Activated CD4-positive, alpha-beta memory T cell treated with anti-CD3 and anti-CD28 coated beads for 36 hours (primary cell): ENCODE data around the gene RHEBL1. TPM values are rescaled to one million over a fixed set of nuclear protein-coding genes. Genes with fewer than 3 reads are reported as not detected.
A peak's percentile ranks its signal among the peaks of the same experiment; 100 is the strongest.

Source experiments
- CTCF ChIA-PET: fragments of 350-600 bp; sonication (Branson Sonifier 250); formaldehyde crosslinking; loops from one replicate; lab custom pipeline; 2021; ENCODE audit warnings: antibody characterized with exemption, inconsistent platforms; lab: Charles Lee
- POLR2A ChIA-PET: fragments of 350-600 bp; sonication (Branson Sonifier 250); formaldehyde crosslinking; loops from one replicate; lab custom pipeline; 2021; ENCODE audit warnings: antibody characterized with exemption; lab: Charles Lee
- DNase-seq: peaks from one replicate; pipeline ENCODE4 v3.0.0-alpha.2; 2020
- H3K27ac Mint-ChIP-seq: one replicate; pipeline ENCODE4 v1.8.0; 2021; ENCODE audit warnings: mixed read lengths
- H3K27me3 Mint-ChIP-seq: one replicate; pipeline ENCODE4 v1.8.0; 2021; ENCODE audit warnings: mixed read lengths
- H3K36me3 Mint-ChIP-seq: one replicate; pipeline ENCODE4 v1.8.0; 2021; ENCODE audit warnings: mixed read lengths
- H3K4me1 Mint-ChIP-seq: one replicate; pipeline ENCODE4 v1.8.0; 2021; ENCODE audit warnings: low read depth, mixed read lengths
- H3K4me3 Mint-ChIP-seq: one replicate; pipeline ENCODE4 v1.8.0; 2021; ENCODE audit warnings: mild to moderate bottlenecking, mixed read lengths
- H3K9me3 Mint-ChIP-seq: one replicate; pipeline ENCODE4 v1.8.0; 2021; ENCODE audit warnings: mixed read lengths
- intact Hi-C: fragments of 100-400 bp; cut with micrococcal nuclease; formaldehyde crosslinking; loops from one replicate; pipeline ENCODE4 v1.15.1; 2023
- total RNA-seq, 2 experiments: library from RNA; stranded (reverse); gene quantifications; one replicate each; pipeline ENCODE4 v1.2.3, GENCODE V29; 2021

RHEBL1 gene
- total RNA-seq: 10 to 100 TPM; 15.6 to 16.1 TPM

DNA sequence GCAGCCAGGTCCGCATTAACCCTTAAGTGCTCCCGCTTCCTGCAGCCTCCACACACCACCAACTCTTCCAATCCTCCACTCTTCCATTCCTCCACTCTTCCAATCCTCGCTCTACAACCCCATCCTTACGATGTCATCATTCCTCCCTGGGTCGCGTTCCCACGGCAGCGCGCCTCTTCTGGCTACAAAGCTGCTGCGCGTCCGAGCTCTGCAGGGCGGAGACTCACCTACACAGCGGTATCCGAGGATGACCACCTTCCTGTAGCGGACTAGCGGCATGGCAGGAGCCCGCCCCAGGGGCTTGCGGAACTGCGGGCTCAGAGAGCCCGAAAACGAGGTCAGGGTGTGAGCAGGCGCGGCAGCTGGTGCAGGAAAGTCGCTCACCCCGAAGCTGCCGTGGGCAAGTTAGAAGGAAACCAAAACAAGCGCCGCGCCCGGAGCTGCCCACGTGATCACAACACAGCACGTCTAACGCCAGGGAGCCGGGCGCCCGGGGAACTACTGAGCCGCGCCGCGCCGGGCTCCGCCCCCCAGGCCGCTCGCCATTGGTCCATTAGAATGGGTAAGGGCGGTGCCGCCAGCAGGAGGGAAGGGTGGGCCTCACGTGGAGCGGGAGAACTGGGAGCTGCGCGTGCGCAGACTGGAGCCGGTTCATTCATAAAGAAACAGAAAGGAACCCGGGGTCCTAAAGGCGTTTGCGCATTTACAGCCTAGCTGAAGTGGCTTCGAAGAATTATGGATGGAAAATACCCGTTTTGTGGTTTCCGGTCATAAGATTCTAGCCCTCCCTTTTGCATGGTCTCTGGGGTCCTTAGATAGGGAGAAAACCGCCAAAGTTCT is at the start of gene RHEBL1:
TSS of gene RHEBL1 (minus strand) at position 473 of the 840 bp plus-strand sequence. CDS start at position 279, 194 bp downstream.
- intact Hi-C loops: loop anchor here (1.0 to 2.0 kb wide), 5 partner anchors 9 to 61 kb away; partner anchors contain the start of genes KMT2D, LMBR1L and PRKAG1
- ChIA-PET CTCF (interaction anchor here (0.6 to 9.1 kb wide), 16 partner anchors 8 to 180 kb away, joined by 3 to 256 read pairs (median 4); partner anchors contain the start of genes DHH, KMT2D and TUBA1B), POLR2A (interaction anchor here (0.5 to 2.0 kb wide), 18 partner anchors 8 to 388 kb away, joined by 3 to 30 read pairs (median 4); partner anchors contain the start of genes FKBP11, KANSL2, KMT2D and LMBR1L)
- H3K4me1 Mint-ChIP-seq: peaks cover 12% of the 10 kb centered on the region
- peak; percentile 100 for DNase-seq
- no peaks in the 10 kb centered on the region for H3K27me3 Mint-ChIP-seq
- H3K27ac Mint-ChIP-seq: peak within 1 kb of the TSS; percentile 90
- H3K36me3 Mint-ChIP-seq: peaks cover 11% of the 10 kb centered on the region
- no peaks in the 10 kb centered on the region for H3K9me3 Mint-ChIP-seq
- peak within 1 kb of the TSS; percentile 98 for H3K4me3 Mint-ChIP-seq

- Mint-ChIP-seq H3K36me3 (peaks cover 7% of the 10 kb centered on the region), H3K27ac (peak overlapping the region; percentile 80), H3K27me3 (no peaks in the 10 kb centered on the region), H3K4me1 (peaks cover 24% of the 10 kb centered on the region), H3K4me3 (peak overlapping the region; percentile 95), H3K9me3 (no peaks in the 10 kb centered on the region)
- CTCF ChIA-PET: interaction anchor here (0.6 to 4.4 kb wide), 10 partner anchors 12 to 124 kb away, joined by 3 to 48 read pairs (median 6); partner anchors contain the start of genes RHEBL1, TUBA1A and TUBA1B
- intact Hi-C loops: loop anchor here (5.0 kb wide), 1 partner anchor 1204 kb away; no protein-coding TSS in a partner anchor
- POLR2A ChIA-PET: interaction anchor here (0.6 to 3.5 kb wide), 8 partner anchors 10 to 77 kb away, joined by 3 to 47 read pairs (median 5); partner anchors contain the start of genes RHEBL1, TUBA1A and TUBA1B
- no peak for DNase-seq
Measured at GRCh38 chr12:49111206-49111605, 41.4 kb upstream of the RHEBL1 start.

DNA sequence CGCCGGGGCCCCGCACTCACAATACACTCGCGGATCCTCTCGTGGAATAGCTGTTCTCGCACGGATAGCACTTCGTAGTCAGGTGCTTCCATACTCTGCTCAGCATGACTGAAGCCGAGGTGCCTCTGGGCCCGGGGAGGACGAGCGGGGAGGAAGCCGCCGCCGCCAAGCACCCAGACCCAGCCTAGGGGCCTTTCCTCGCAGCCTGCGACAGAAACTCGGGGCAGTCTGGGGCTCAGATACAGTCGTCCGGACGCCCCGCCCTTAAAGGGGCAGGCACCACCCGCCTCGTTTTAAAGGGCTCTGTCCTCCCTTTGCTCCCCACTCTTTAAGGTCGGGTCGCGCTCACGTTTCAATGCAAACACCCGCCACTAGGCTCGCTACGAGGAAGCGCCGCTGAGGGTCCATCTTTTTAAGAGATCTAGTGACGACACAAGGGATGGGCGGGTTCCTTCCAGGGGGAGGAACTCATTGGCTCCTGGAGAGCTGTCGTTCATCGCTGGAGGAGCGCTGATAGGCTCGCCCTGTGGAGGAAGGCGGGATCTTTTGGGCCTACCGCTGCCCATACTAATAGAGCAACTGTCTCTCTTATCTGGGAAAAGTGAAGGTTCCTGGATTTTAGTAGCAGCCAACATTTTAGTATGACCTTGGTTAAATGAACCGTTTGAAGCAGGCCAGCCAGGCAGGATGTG is 40.8 kb upstream of the RHEBL1 start, which contains the start of gene LMBR1L:
TSS of gene LMBR1L (minus strand) at position 384 of the 692 bp plus-strand sequence. CDS start at position 92, 292 bp downstream.
- peaks cover 24% of the 10 kb centered on the region for H3K4me1 Mint-ChIP-seq
- peaks cover 7% of the 10 kb centered on the region for H3K36me3 Mint-ChIP-seq
- peak within 1 kb of the TSS; percentile 80 for H3K27ac Mint-ChIP-seq
- H3K9me3 Mint-ChIP-seq: no peaks in the 10 kb centered on the region
- H3K4me3 Mint-ChIP-seq: peak within 1 kb of the TSS; percentile 95
- CTCF ChIA-PET: interaction anchor here (0.6 to 4.4 kb wide), 10 partner anchors 12 to 124 kb away, joined by 3 to 48 read pairs (median 6); partner anchors contain the start of genes RHEBL1, TUBA1A and TUBA1B
- POLR2A ChIA-PET: interaction anchor here (0.7 to 3.5 kb wide), 8 partner anchors 9 to 78 kb away, joined by 3 to 47 read pairs (median 5); partner anchors contain the start of genes RHEBL1, TUBA1A and TUBA1B
- intact Hi-C loops: loop anchor here (1.0 to 5.0 kb wide), 6 partner anchors 20 to 1203 kb away; partner anchors contain the start of gene TUBA1A
- peak; percentile 97 for DNase-seq
- no peaks in the 10 kb centered on the region for H3K27me3 Mint-ChIP-seq

- Mint-ChIP-seq H3K4me3 (peak overlapping the region; percentile 95), H3K36me3 (peaks cover 9% of the 10 kb centered on the region), H3K9me3 (no peaks in the 10 kb centered on the region), H3K27ac (peak overlapping the region; percentile 80), H3K27me3 (no peaks in the 10 kb centered on the region), H3K4me1 (peaks cover 24% of the 10 kb centered on the region)
- ChIA-PET POLR2A (interaction anchor here (0.5 to 3.5 kb wide), 8 partner anchors 9 to 125 kb away, joined by 3 to 47 read pairs (median 5); partner anchors contain the start of genes RHEBL1, TUBA1A and TUBA1B), CTCF (interaction anchor here (0.6 to 4.4 kb wide), 12 partner anchors 11 to 175 kb away, joined by 3 to 48 read pairs (median 5); partner anchors contain the start of genes TUBA1A and TUBA1B)
- intact Hi-C loops: loop anchor here (1.0 to 5.0 kb wide), 6 partner anchors 20 to 1203 kb away; partner anchors contain the start of gene TUBA1A
- DNase-seq: peak; percentile 36
Measured at GRCh38 chr12:49109641-49110463, 40.1 kb upstream of the RHEBL1 start.

GRCh38 chr12:49108958-49109404 is 39.2 kb upstream of the RHEBL1 start:
- H3K4me3 Mint-ChIP-seq: peak overlapping the region; percentile 95
- CTCF ChIA-PET: interaction anchor here (1.1 to 4.4 kb wide), 7 partner anchors 10 to 45 kb away, joined by 4 to 48 read pairs (median 5); partner anchors contain the start of gene TUBA1B
- no peaks in the 10 kb centered on the region for H3K27me3 Mint-ChIP-seq
- peak overlapping the region; percentile 80 for H3K27ac Mint-ChIP-seq
- intact Hi-C loops: no loop called here
- DNase-seq: no peak
- POLR2A ChIA-PET: interaction anchor here (3.5 kb wide), 1 partner anchor 22 kb away, joined by 47 read pairs; the partner anchor contains the start of gene TUBA1B
- H3K9me3 Mint-ChIP-seq: no peaks in the 10 kb centered on the region
- peaks cover 24% of the 10 kb centered on the region for H3K4me1 Mint-ChIP-seq
- H3K36me3 Mint-ChIP-seq: peaks cover 9% of the 10 kb centered on the region

GRCh38 chr12:49105504-49106084 is 35.8 kb upstream of the RHEBL1 start:
- intact Hi-C loops: no loop called here
- Mint-ChIP-seq H3K27ac (no peak overlapping the region), H3K36me3 (peaks cover 17% of the 10 kb centered on the region), H3K9me3 (no peaks in the 10 kb centered on the region), H3K27me3 (no peaks in the 10 kb centered on the region), H3K4me3 (no peak overlapping the region), H3K4me1 (peaks cover 20% of the 10 kb centered on the region)
- no peak for DNase-seq
- ChIA-PET CTCF (interaction anchor here (0.8 to 10.4 kb wide), 7 partner anchors 7 to 109 kb away, joined by 3 to 184 read pairs (median 7); no protein-coding TSS in a partner anchor), POLR2A (interaction anchor here (2.7 kb wide), 1 partner anchor 25 kb away, joined by 7 read pairs; the partner anchor contains the start of gene TUBA1B)

GRCh38 chr12:49104822-49105221 is 35.0 kb upstream of the RHEBL1 start:
- DNase-seq: no peak
- Mint-ChIP-seq H3K27me3 (no peaks in the 10 kb centered on the region), H3K9me3 (no peaks in the 10 kb centered on the region), H3K4me3 (no peak overlapping the region), H3K27ac (no peak overlapping the region), H3K36me3 (peaks cover 14% of the 10 kb centered on the region), H3K4me1 (peaks cover 18% of the 10 kb centered on the region)
- intact Hi-C loops: no loop called here
- ChIA-PET CTCF (interaction anchor here (1.3 to 10.4 kb wide), 5 partner anchors 8 to 108 kb away, joined by 5 to 184 read pairs (median 7); no protein-coding TSS in a partner anchor), POLR2A (interaction anchor here (2.7 kb wide), 1 partner anchor 26 kb away, joined by 7 read pairs; the partner anchor contains the start of gene TUBA1B)

- DNase-seq: no peak
- Mint-ChIP-seq H3K9me3 (no peaks in the 10 kb centered on the region), H3K4me3 (no peak overlapping the region), H3K36me3 (peaks cover 19% of the 10 kb centered on the region), H3K27me3 (peaks cover 4% of the 10 kb centered on the region), H3K4me1 (no peaks in the 10 kb centered on the region), H3K27ac (no peak overlapping the region)
- intact Hi-C loops: no loop called here
- ChIA-PET POLR2A (interaction anchor here (0.7 kb wide), 1 partner anchor 88 kb away, joined by 3 read pairs; no protein-coding TSS in a partner anchor), CTCF (interaction anchor here (1.0 to 11.5 kb wide), 9 partner anchors 8 to 112 kb away, joined by 3 to 256 read pairs (median 6); partner anchors contain the start of genes LMBR1L and RHEBL1)
Measured at GRCh38 chr12:49100380-49100779, 30.6 kb upstream of the RHEBL1 start.

DNA sequence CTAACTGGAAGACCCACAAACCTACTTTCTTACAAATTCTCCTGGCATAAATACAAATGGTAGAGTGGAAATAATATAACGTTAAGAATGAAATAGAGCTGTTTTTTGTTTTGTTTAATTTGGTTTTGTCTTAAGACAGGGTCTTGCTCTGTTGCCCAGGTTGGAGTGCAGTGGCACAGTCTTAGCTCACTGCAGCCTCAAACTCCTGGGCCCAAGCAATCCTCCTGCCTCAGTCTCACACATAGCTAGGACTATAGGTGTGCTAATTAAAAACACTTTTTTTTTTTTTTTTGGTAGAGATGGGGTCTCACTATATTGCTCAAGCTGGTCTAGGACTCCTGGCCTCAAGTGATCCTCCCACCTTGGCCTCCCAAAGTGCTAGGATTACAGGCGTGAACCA is 28.9 kb upstream of the RHEBL1 start:
- peaks cover 14% of the 10 kb centered on the region for H3K27me3 Mint-ChIP-seq
- CTCF ChIA-PET: interaction anchor here (0.6 to 11.5 kb wide), 32 partner anchors 8 to 588 kb away, joined by 3 to 256 read pairs (median 4); partner anchors contain the start of genes KMT2D, LMBR1L, RHEBL1 and TUBA1A
- peaks cover 8% of the 10 kb centered on the region for H3K4me1 Mint-ChIP-seq
- intact Hi-C loops: no loop called here
- DNase-seq: no peak
- H3K27ac Mint-ChIP-seq: no peak overlapping the region
- POLR2A ChIA-PET: interaction anchor here (0.6 to 1.2 kb wide), 4 partner anchors 33 to 1198 kb away, joined by 3 to 4 read pairs (median 3); partner anchors contain the start of gene TUBA1B
- no peak overlapping the region for H3K4me3 Mint-ChIP-seq
- no peaks in the 10 kb centered on the region for H3K9me3 Mint-ChIP-seq
- peaks cover 18% of the 10 kb centered on the region for H3K36me3 Mint-ChIP-seq
